ENCODE data around the gene GPC6.

The GPC6 gene

GRCh38 chr13:93398167-93399035 lies 171.8 kb downstream of the GPC6 start:
- Histone ChIP-seq H3K27me3 (ENCODE audit: low read length) (no peaks in the 10 kb centered on the region), H3F3A (ENCODE audit: insufficient read depth) (no peaks in the 10 kb centered on the region), H3K4me3 (ENCODE audit: insufficient read depth, low read length, poor library complexity, severe bottlenecking) (no peak overlapping the region), H2AFZ (ENCODE audit: low read depth, low read length, severe bottlenecking) (no peak overlapping the region), H4K20me1 (ENCODE audit: low read depth, low read length) (no peaks in the 10 kb centered on the region), H3K9ac (ENCODE audit: low read length) (no peak overlapping the region), H3K9me3 (ENCODE audit: insufficient read depth, low read length) (no peaks in the 10 kb centered on the region), H3K27ac (ENCODE audit: low read depth, low read length) (no peak overlapping the region), H3K4me2 (ENCODE audit: low read depth, low read length, poor library complexity, severe bottlenecking) (no peak overlapping the region), H3K9me2 (replicated peaks; ENCODE audit: insufficient read depth, low read length) (no peaks in the 10 kb centered on the region), H3K79me2 (ENCODE audit: insufficient read depth, low read length) (no peaks in the 10 kb centered on the region), H3K36me3 (ENCODE audit: low read length) (no peaks in the 10 kb centered on the region)
- TF ChIP-seq EZH2phosphoT487 (conservative IDR thresholded peaks at IDR 0.05; ENCODE audit: low read length): no peak
- TF ChIP-seq, protein P1, sequence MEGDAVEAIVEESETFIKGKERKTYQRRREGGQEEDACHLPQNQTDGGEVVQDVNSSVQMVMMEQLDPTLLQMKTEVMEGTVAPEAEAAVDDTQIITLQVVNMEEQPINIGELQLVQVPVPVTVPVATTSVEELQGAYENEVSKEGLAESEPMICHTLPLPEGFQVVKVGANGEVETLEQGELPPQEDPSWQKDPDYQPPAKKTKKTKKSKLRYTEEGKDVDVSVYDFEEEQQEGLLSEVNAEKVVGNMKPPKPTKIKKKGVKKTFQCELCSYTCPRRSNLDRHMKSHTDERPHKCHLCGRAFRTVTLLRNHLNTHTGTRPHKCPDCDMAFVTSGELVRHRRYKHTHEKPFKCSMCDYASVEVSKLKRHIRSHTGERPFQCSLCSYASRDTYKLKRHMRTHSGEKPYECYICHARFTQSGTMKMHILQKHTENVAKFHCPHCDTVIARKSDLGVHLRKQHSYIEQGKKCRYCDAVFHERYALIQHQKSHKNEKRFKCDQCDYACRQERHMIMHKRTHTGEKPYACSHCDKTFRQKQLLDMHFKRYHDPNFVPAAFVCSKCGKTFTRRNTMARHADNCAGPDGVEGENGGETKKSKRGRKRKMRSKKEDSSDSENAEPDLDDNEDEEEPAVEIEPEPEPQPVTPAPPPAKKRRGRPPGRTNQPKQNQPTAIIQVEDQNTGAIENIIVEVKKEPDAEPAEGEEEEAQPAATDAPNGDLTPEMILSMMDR (IDR thresholded peaks at IDR 0.05; ENCODE audit: insufficient read depth, low read length, poor library complexity, severe bottlenecking): no peak

GRCh38 chr13:93399212-93399611 lies 172.6 kb downstream of the GPC6 start:
- Histone ChIP-seq H3K9ac (ENCODE audit: low read length) (no peak overlapping the region), H2AFZ (ENCODE audit: low read depth, low read length, severe bottlenecking) (no peak overlapping the region), H3K9me3 (ENCODE audit: insufficient read depth, low read length) (no peaks in the 10 kb centered on the region), H4K20me1 (ENCODE audit: low read depth, low read length) (no peaks in the 10 kb centered on the region), H3K4me3 (ENCODE audit: insufficient read depth, low read length, poor library complexity, severe bottlenecking) (no peak overlapping the region), H3K27me3 (ENCODE audit: low read length) (no peaks in the 10 kb centered on the region), H3F3A (ENCODE audit: insufficient read depth) (no peaks in the 10 kb centered on the region), H3K36me3 (ENCODE audit: low read length) (no peaks in the 10 kb centered on the region), H3K4me2 (ENCODE audit: low read depth, low read length, poor library complexity, severe bottlenecking) (no peak overlapping the region), H3K27ac (ENCODE audit: low read depth, low read length) (no peak overlapping the region), H3K79me2 (ENCODE audit: insufficient read depth, low read length) (no peaks in the 10 kb centered on the region), H3K9me2 (replicated peaks; ENCODE audit: insufficient read depth, low read length) (no peaks in the 10 kb centered on the region)
- TF ChIP-seq EZH2phosphoT487 (conservative IDR thresholded peaks at IDR 0.05; ENCODE audit: low read length): no peak
- TF ChIP-seq, protein P1 (IDR thresholded peaks at IDR 0.05; ENCODE audit: insufficient read depth, low read length, poor library complexity, severe bottlenecking): no peak

- Histone ChIP-seq H3K27ac (ENCODE audit: low read depth, low read length) (no peak overlapping the region), H4K20me1 (ENCODE audit: low read depth, low read length) (no peaks in the 10 kb centered on the region), H3K9me2 (replicated peaks; ENCODE audit: insufficient read depth, low read length) (no peaks in the 10 kb centered on the region), H3K4me3 (ENCODE audit: insufficient read depth, low read length, poor library complexity, severe bottlenecking) (no peak overlapping the region), H3K27me3 (ENCODE audit: low read length) (no peaks in the 10 kb centered on the region), H3F3A (ENCODE audit: insufficient read depth) (no peaks in the 10 kb centered on the region), H3K9ac (ENCODE audit: low read length) (no peak overlapping the region), H3K36me3 (ENCODE audit: low read length) (no peaks in the 10 kb centered on the region), H3K9me3 (ENCODE audit: insufficient read depth, low read length) (no peaks in the 10 kb centered on the region), H3K4me2 (ENCODE audit: low read depth, low read length, poor library complexity, severe bottlenecking) (no peak overlapping the region), H2AFZ (ENCODE audit: low read depth, low read length, severe bottlenecking) (no peak overlapping the region), H3K79me2 (ENCODE audit: insufficient read depth, low read length) (no peaks in the 10 kb centered on the region)
- TF ChIP-seq, protein P1 (IDR thresholded peaks at IDR 0.05; ENCODE audit: insufficient read depth, low read length, poor library complexity, severe bottlenecking): no peak
- TF ChIP-seq EZH2phosphoT487 (conservative IDR thresholded peaks at IDR 0.05; ENCODE audit: low read length): no peak
Observed at GRCh38 chr13:93406136-93406535, 179.5 kb downstream of the GPC6 start.
